Type B pancreatic cell (in vitro differentiated cells): ENCODE results near the gene VPS50. TPM values are rescaled to one million over a fixed set of nuclear protein-coding genes. Genes with fewer than 3 reads are reported as not detected.

ENCODE experiments used
- DNase-seq: peaks from one replicate; pipeline ENCODE4 v3.0.0; 2021; ENCODE audit warnings: mixed read lengths; ENCODE audit not compliant: unreplicated experiment; ENCODE audit errors: extremely low spot score
- H3K27ac Mint-ChIP-seq: 2 replicates; pipeline ENCODE4 v1.8.0; 2021; ENCODE audit warnings: mild to moderate bottlenecking, mixed read lengths
- H3K27me3 Mint-ChIP-seq: 2 replicates; pipeline ENCODE4 v1.8.0; 2021; ENCODE audit warnings: mixed read lengths
- H3K36me3 Mint-ChIP-seq: 2 replicates; pipeline ENCODE4 v1.8.0; 2021; ENCODE audit warnings: mixed read lengths
- H3K4me1 Mint-ChIP-seq: one replicate; pipeline ENCODE4 v1.8.0; 2021; ENCODE audit warnings: mixed read lengths; ENCODE audit not compliant: unreplicated experiment
- H3K4me3 Mint-ChIP-seq: 2 replicates; pipeline ENCODE4 v1.8.0; 2021; ENCODE audit warnings: mild to moderate bottlenecking, mixed read lengths
- H3K9me3 Mint-ChIP-seq: 2 replicates; pipeline ENCODE4 v1.8.0; 2021; ENCODE audit warnings: mixed read lengths
- total RNA-seq: library from RNA; stranded (reverse); gene quantifications from 2 replicates; pipeline ENCODE4 v1.2.1, GENCODE V29; 2021; ENCODE audit warnings: low replicate concordance
- TF ChIP-seq, protein P1 (sequence below): fragments of 200-600 bp; sonication (generic); conservative IDR thresholded peaks from 2 replicates; pipeline ENCODE4 v1.5.0; 2021; ENCODE audit warnings: antibody characterized with exemption, mild to moderate bottlenecking

VPS50 gene
- total RNA-seq, 1 donor from 2014 or later, result 26.5 TPM

- no peaks in the 10 kb centered on the region for H3K9me3 Mint-ChIP-seq
- H3K27me3 Mint-ChIP-seq, result peaks cover 69% of the 10 kb centered on the region
- H3K4me1 Mint-ChIP-seq, result no peaks in the 10 kb centered on the region
- no peak overlapping the region for H3K27ac Mint-ChIP-seq
- no peaks in the 10 kb centered on the region for H3K36me3 Mint-ChIP-seq
- H3K4me3 Mint-ChIP-seq, result no peak overlapping the region
- TF ChIP-seq, protein P1, sequence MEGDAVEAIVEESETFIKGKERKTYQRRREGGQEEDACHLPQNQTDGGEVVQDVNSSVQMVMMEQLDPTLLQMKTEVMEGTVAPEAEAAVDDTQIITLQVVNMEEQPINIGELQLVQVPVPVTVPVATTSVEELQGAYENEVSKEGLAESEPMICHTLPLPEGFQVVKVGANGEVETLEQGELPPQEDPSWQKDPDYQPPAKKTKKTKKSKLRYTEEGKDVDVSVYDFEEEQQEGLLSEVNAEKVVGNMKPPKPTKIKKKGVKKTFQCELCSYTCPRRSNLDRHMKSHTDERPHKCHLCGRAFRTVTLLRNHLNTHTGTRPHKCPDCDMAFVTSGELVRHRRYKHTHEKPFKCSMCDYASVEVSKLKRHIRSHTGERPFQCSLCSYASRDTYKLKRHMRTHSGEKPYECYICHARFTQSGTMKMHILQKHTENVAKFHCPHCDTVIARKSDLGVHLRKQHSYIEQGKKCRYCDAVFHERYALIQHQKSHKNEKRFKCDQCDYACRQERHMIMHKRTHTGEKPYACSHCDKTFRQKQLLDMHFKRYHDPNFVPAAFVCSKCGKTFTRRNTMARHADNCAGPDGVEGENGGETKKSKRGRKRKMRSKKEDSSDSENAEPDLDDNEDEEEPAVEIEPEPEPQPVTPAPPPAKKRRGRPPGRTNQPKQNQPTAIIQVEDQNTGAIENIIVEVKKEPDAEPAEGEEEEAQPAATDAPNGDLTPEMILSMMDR, result no peak
- DNase-seq, result no peak
Observed at GRCh38 chr7:93211228-93211818, 20.8 kb upstream of the VPS50 start.

DNA sequence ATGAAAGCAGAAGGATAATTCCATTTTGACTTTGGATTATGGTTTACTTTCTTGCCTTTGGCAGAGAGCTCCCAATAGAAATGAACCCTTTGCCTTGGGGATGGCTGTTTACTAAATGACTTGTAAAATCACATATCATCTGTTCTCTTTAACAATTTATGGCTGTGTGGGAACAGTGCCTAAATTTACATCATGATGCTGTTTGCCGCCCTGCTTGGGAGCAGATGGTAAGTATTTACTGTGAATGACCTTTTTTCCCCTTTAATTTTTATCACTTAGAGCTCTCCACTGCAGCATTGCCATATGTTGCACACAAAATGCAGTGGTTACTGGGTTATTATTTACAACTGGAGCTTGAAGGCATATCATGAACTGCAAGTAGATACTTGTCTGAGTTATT is 19.3 kb upstream of the VPS50 start:
- no peak for DNase-seq
- Mint-ChIP-seq H3K27me3 (peaks cover 67% of the 10 kb centered on the region), H3K9me3 (no peaks in the 10 kb centered on the region), H3K36me3 (no peaks in the 10 kb centered on the region), H3K4me3 (no peak overlapping the region), H3K27ac (no peak overlapping the region), H3K4me1 (no peaks in the 10 kb centered on the region)
- TF ChIP-seq, protein P1, result no peak

- Mint-ChIP-seq H3K4me3 (no peak overlapping the region), H3K27me3 (peaks cover 47% of the 10 kb centered on the region), H3K4me1 (no peaks in the 10 kb centered on the region)
Observed at GRCh38 chr7:93218997-93219827, 13.0 kb upstream of the VPS50 start.

GRCh38 chr7:93219868-93220267 is 12.3 kb upstream of the VPS50 start:
- Mint-ChIP-seq H3K27ac (no peak overlapping the region), H3K4me1 (no peaks in the 10 kb centered on the region), H3K4me3 (no peak overlapping the region), H3K27me3 (peaks cover 46% of the 10 kb centered on the region), H3K9me3 (no peaks in the 10 kb centered on the region), H3K36me3 (no peaks in the 10 kb centered on the region)
- no peak for DNase-seq
- TF ChIP-seq, protein P1, result no peak

More at GRCh38 chr7:93218997-93219827, 13.0 kb upstream of the VPS50 start:
- H3K36me3 Mint-ChIP-seq, result no peaks in the 10 kb centered on the region
- no peaks in the 10 kb centered on the region for H3K9me3 Mint-ChIP-seq
- TF ChIP-seq, protein P1, result no peak
- no peak overlapping the region for H3K27ac Mint-ChIP-seq
- no peak for DNase-seq

DNA sequence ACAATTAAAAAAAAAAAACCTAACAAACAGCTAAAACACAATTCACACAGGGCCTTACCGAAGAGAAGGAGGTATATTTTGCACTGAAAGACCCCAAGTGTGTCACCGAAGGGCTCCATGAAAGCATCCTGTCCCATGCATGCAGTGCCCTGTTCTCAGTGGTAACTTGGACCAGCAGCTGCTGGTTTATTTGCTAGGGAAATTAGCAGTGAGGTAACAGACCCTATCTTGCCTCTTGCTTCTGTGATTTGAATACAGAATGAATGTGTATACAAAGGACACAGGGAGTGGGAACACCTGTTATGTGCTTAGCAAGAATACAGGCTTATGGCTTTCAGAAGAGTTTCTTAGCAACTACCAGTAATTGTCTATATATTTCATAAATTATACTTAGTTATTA is 5.9 kb upstream of the VPS50 start, which contains the start of gene HEPACAM2:
TSS of gene HEPACAM2 (minus strand) at position 160 of the 400 bp plus-strand sequence.
- H3K36me3 Mint-ChIP-seq, result no peaks in the 10 kb centered on the region
- TF ChIP-seq, protein P1, result no peak
- peak within 1 kb of the TSS; percentile 56 for H3K27ac Mint-ChIP-seq
- DNase-seq, result no peak
- H3K4me1 Mint-ChIP-seq, result no peaks in the 10 kb centered on the region
- no peaks in the 10 kb centered on the region for H3K9me3 Mint-ChIP-seq
- peaks cover 40% of the 10 kb centered on the region for H3K27me3 Mint-ChIP-seq
- peak within 1 kb of the TSS; percentile 58 for H3K4me3 Mint-ChIP-seq
